K562 (cell line): Measurements from ENCODE around the gene DGKB. TPM values are rescaled to one million over a fixed set of nuclear protein-coding genes. Genes with fewer than 3 reads are reported as not detected.

ENCODE experiments used
- ATAC-seq: fragments of 200-7000 bp; cut with Tn5 transposase; 3 replicates; pipeline ENCODE4 v1.9.1; 2020; ENCODE audit warnings: moderate library complexity
- BruUV-seq: library from RNA; stranded (reverse); fragments of 400-500 nt; replicated peaks from 2 replicates; lab custom pipeline; 2021; lab: Mats Ljungman, UMichigan
- CTCF ChIA-PET: fragments of 300-600 bp; formaldehyde crosslinking; extraction: SDS; loops from one replicate; lab custom pipeline; 2021; ENCODE audit warnings: low intra/inter-chr PET ratio; lab: Yijun Ruan, JAX
- POLR2A ChIA-PET: fragments of 300-600, 350-650 bp; sonication (Branson Sonifier 250); formaldehyde crosslinking; extraction: SDS; loops from one replicate; lab custom pipeline; 2021; ENCODE audit warnings: antibody characterized with exemption, inconsistent platforms; lab: Yijun Ruan, JAX
- DNase-seq, 4 experiments: peaks; one replicate each; pipeline versions ENCODE4 v3.0.0 to v3.0.0-alpha.2; 2011 to 2018; ENCODE audit warnings: low spot score in 3 of 4, mixed read lengths in 3 of 4; ENCODE audit errors: extremely low read depth in 1 of 4
- FAIRE-seq: peaks from 2 replicates; lab custom pipeline; 2011; peaks lifted over from hg19 to GRCh38; lab: Jason Lieb, UNC
- H2AFZ ChIP-seq: 2 replicates; pipeline ENCODE4 v1.6.0; 2011; ENCODE audit warnings: low read depth, low read length, control low read depth, inconsistent platforms
- H3K27ac ChIP-seq: fragments of 200-600 bp; 3 replicates; pipeline ENCODE4 v1.8.0; 2011; ENCODE audit warnings: low read depth, mild to moderate bottlenecking, control low read depth, inconsistent platforms, low read length, moderate library complexity, mixed read lengths; ENCODE audit errors: extremely low read depth
- H3K27me3 ChIP-seq, 2 experiments: fragments of 300-600 bp in 1 of 2; 2 replicates in 1 of 2; 3 replicates in 1 of 2; pipeline versions ENCODE4 v1.6.0 to v1.8.0; 2011; ENCODE audit warnings: inconsistent platforms in 2 of 2, low read length in 2 of 2, mild to moderate bottlenecking in 1 of 2, mixed read lengths in 1 of 2, moderate library complexity in 1 of 2; ENCODE audit not compliant: control insufficient read depth in 2 of 2, insufficient read depth in 2 of 2
- H3K36me3 ChIP-seq: fragments of 300-600 bp; 3 replicates; pipeline ENCODE4 v1.8.0; 2011; ENCODE audit warnings: mild to moderate bottlenecking, low read length, inconsistent platforms; ENCODE audit not compliant: control insufficient read depth, insufficient read depth
- H3K4me1 ChIP-seq, 2 experiments: fragments of 200-600 bp in 1 of 2; replicated peaks in 1 of 2; 2 replicates in 1 of 2; 3 replicates in 1 of 2; pipeline versions ENCODE4 v1.5.1 to v1.8.0; 2011; ENCODE audit warnings: inconsistent platforms in 2 of 2, low read length in 2 of 2, mild to moderate bottlenecking in 1 of 2, mixed read lengths in 1 of 2, moderate library complexity in 1 of 2; ENCODE audit not compliant: control insufficient read depth in 2 of 2, insufficient read depth in 2 of 2
- H3K4me2 ChIP-seq: 2 replicates; pipeline ENCODE4 v1.6.1; 2011; ENCODE audit warnings: low read length, control low read depth, inconsistent platforms, mixed read lengths; ENCODE audit not compliant: insufficient read depth
- H3K4me3 ChIP-seq: fragments of 200-600 bp; sonication (generic), shearing (Covaris generic); 2 replicates; pipeline ENCODE4 v1.5.1; 2016; ENCODE audit warnings: control low read depth, inconsistent platforms
- H3K79me2 ChIP-seq: fragments of 200-600 bp; 3 replicates; pipeline ENCODE4 v1.8.0; 2011; ENCODE audit warnings: low read length, inconsistent platforms; ENCODE audit not compliant: control insufficient read depth, insufficient read depth
- H3K9ac ChIP-seq, 2 experiments: 2 replicates each; pipeline versions ENCODE4 v1.6.0 to v1.6.1; 2011; ENCODE audit warnings: low read depth in 2 of 2, low read length in 2 of 2, control low read depth in 1 of 2, inconsistent platforms in 1 of 2, mild to moderate bottlenecking in 1 of 2, mixed read lengths in 1 of 2; ENCODE audit not compliant: insufficient read depth in 1 of 2
- H3K9me1 ChIP-seq: one replicate; pipeline ENCODE4 v1.6.0; 2011; ENCODE audit warnings: inconsistent platforms, mild to moderate bottlenecking, low read length, moderate library complexity; ENCODE audit not compliant: control insufficient read depth, insufficient read depth
- H3K9me3 ChIP-seq: replicated peaks from 2 replicates; pipeline ENCODE4 v1.5.1; 2011; ENCODE audit warnings: low read depth, low read length, inconsistent platforms; ENCODE audit not compliant: control insufficient read depth, insufficient read depth
- H4K20me1 ChIP-seq: replicated peaks from 2 replicates; pipeline ENCODE4 v1.6.1; 2011; ENCODE audit warnings: low read length, inconsistent platforms, mixed read lengths; ENCODE audit not compliant: control insufficient read depth, insufficient read depth
- E2F3 ChIP-seq: fragments of 250-450 bp; sonication (Bioruptor Pico); IDR thresholded peaks from 2 replicates; pipeline ENCODE4 v1.4.0; 2020; ENCODE audit warnings: mild to moderate bottlenecking
- FUS ChIP-seq: fragments of 200-400 bp; formaldehyde crosslinking; optimal IDR thresholded peaks from 2 replicates; pipeline ENCODE3; 2017; ENCODE audit warnings: low read depth, low read length
- PHTF2 ChIP-seq: fragments of 250-450 bp; sonication (Bioruptor Pico); IDR thresholded peaks from 2 replicates; pipeline ENCODE4 v1.5.0; 2021; ENCODE audit warnings: mild to moderate bottlenecking
- POLR2B ChIP-seq: fragments of 450-650 bp; IDR thresholded peaks from 2 replicates; pipeline ENCODE4 v1.6.1; 2018; ENCODE audit warnings: low read depth; ENCODE audit not compliant: partially characterized antibody
- SIRT6 ChIP-seq: IDR thresholded peaks from one replicate; pipeline ENCODE4 v1.6.1; 2012; ENCODE audit warnings: low read depth, mild to moderate bottlenecking, control low read depth, inconsistent platforms, low read length, moderate library complexity
- SNIP1 ChIP-seq: fragments of 450-650 bp; IDR thresholded peaks from 2 replicates; pipeline ENCODE4 v1.7.1; 2017; ENCODE audit warnings: low read depth, mild to moderate bottlenecking
- SOX6 ChIP-seq: fragments of 450-650 bp; IDR thresholded peaks from 2 replicates; pipeline ENCODE4 v1.6.1; 2014; ENCODE audit warnings: mild to moderate bottlenecking
- SRSF7 ChIP-seq: fragments of 200-400 bp; formaldehyde crosslinking; optimal IDR thresholded peaks from 2 replicates; pipeline ENCODE3; 2017; ENCODE audit warnings: mild to moderate bottlenecking, low read depth, low read length
- ZNF384 ChIP-seq: IDR thresholded peaks from 2 replicates; pipeline ENCODE4 v1.6.1; 2012; ENCODE audit warnings: low read depth, low read length, improper control_type of control experiment
- WGBS: fragments of 100-300 bp; shearing (Covaris generic); methylation state at CpG from one replicate; pipeline ENCODE4 v1.1.6; 2016; ENCODE audit warnings: low coverage, mixed read lengths; ENCODE audit not compliant: insufficient coverage; ENCODE audit errors: missing lambda C conversion rate; 5-methylcytosine and 5-hydroxymethylcytosine counted together
- in situ Hi-C: fragments of 300-500 bp; cut with MboI; formaldehyde crosslinking; loops from 4 replicates; pipeline ENCODE4 v1.15.0; 2018; ENCODE audit warnings: inconsistent platforms, mixed read lengths
- intact Hi-C: fragments of 100-400 bp; cut with micrococcal nuclease; formaldehyde crosslinking; loops from 2 replicates; pipeline ENCODE4 v1.14.2; 2022
- polyA plus RNA-seq, 8 experiments: library from polyadenylated mRNA; depleted of rRNA in 4 of 8; stranded (reverse) in 5 of 8; unstranded in 3 of 8; fragments of >200 nt; fragmentation: Nextera tagmentation in 2 of 8; fragmentation: Illumina TruSeq in 1 of 8; extraction: Ambion mirVana in 2 of 8; extraction: Trizol in 1 of 8; gene quantifications; 2 replicates each; pipeline versions ENCODE4 v1.2.1 to v1.2.3, GENCODE V29; 2011 to 2014; ENCODE audit warnings: inconsistent platforms in 1 of 8, missing spikeins in 1 of 8
- total RNA-seq, 7 experiments: library from RNA; depleted of rRNA in 6 of 7; stranded (reverse); fragments of >200 nt in 6 of 7; fragmentation: Illumina TruSeq in 2 of 7; extraction: Trizol in 2 of 7; gene quantifications; 2 replicates each; pipeline versions ENCODE4 v1.2.1 to v1.2.3, GENCODE V29; 2011 to 2021; ENCODE audit warnings: low replicate concordance in 1 of 7
- TF ChIP-seq, protein P1 (sequence below): fragments of 250-450 bp; sonication (Bioruptor Pico); IDR thresholded peaks from 2 replicates; pipeline ENCODE4 v1.6.1; 2021; ENCODE audit warnings: mild to moderate bottlenecking
- TF ChIP-seq, protein P2 (sequence below): fragments of 200-600 bp; sonication (generic); IDR thresholded peaks from one replicate; pipeline ENCODE4 v1.6.1; 2012; ENCODE audit warnings: mild to moderate bottlenecking, low read depth, low read length, inconsistent platforms
- TF ChIP-seq, protein P3 (sequence below), 2 experiments: fragments of 450-650 bp; IDR thresholded peaks; 2 replicates each; pipeline ENCODE4 v1.6.1; 2016

The DGKB gene
- total and polyA plus RNA-seq, 9 of the 15 experiments (the other 6 are each of a cell fraction or from before 2014, with no cell fraction given) = 0.01 TPM; not detected in 8

DNA sequence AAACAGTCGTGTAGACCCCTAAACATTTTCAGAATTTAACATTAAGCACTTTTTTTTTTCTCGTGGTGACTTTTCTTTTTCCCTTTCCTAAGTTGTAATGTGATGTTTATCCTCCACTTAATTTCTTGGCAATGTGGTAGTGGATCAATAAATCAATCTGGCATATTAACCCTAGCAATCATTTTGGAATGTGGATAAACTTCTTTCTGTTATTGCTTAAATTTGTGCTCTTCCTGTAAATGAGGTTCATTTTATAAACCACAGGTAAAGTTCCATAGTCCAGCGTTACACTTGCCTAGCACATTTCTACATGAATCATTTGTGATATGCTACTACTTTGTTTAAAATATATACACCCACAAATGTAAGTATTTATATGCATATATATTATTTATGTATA is 665.7 kb downstream of the DGKB start:
- DNase-seq = no peak
- no peak overlapping the region for H3K27ac ChIP-seq
- no peaks in the 10 kb centered on the region for H4K20me1 ChIP-seq
- CTCF ChIA-PET = no interaction called here
- WGBS = 6% methylated on average over 3 of the region's 3 CpGs
- no peak overlapping the region for H3K4me2 ChIP-seq
- in situ Hi-C loops (no loop called here), intact Hi-C loops (no loop called here)
- no TSS peak for BruUV-seq
- no peak overlapping the region for H2AFZ ChIP-seq
- no peak for ATAC-seq
- H3K4me1 ChIP-seq = no peaks in the 10 kb centered on the region
- H3K4me3 ChIP-seq = no peak overlapping the region
- H3K79me2 ChIP-seq = no peaks in the 10 kb centered on the region
- H3K9me1 ChIP-seq = no peaks in the 10 kb centered on the region
- no peak for FAIRE-seq
- no peaks in the 10 kb centered on the region for H3K36me3 ChIP-seq
- no peak overlapping the region for H3K9ac ChIP-seq
- H3K9me3 ChIP-seq = no peaks in the 10 kb centered on the region
- no peaks in the 10 kb centered on the region for H3K27me3 ChIP-seq
- POLR2A ChIA-PET = no interaction called here
- TF ChIP-seq SIRT6 (no peak), ZNF384 (no peak), SNIP1 (no peak), SRSF7 (no peak), PHTF2 (no peak), E2F3 (CRISPR knock-in tag) (no peak), SOX6 (no peak), FUS (no peak), POLR2B (no peak)
- TF ChIP-seq, protein P1, sequence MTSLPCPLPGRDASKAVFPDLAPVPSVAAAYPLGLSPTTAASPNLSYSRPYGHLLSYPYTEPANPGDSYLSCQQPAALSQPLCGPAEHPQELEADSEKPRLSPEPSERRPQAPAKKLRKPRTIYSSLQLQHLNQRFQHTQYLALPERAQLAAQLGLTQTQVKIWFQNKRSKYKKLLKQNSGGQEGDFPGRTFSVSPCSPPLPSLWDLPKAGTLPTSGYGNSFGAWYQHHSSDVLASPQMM (CRISPR knock-in tag) = no peak
- TF ChIP-seq, protein P2, sequence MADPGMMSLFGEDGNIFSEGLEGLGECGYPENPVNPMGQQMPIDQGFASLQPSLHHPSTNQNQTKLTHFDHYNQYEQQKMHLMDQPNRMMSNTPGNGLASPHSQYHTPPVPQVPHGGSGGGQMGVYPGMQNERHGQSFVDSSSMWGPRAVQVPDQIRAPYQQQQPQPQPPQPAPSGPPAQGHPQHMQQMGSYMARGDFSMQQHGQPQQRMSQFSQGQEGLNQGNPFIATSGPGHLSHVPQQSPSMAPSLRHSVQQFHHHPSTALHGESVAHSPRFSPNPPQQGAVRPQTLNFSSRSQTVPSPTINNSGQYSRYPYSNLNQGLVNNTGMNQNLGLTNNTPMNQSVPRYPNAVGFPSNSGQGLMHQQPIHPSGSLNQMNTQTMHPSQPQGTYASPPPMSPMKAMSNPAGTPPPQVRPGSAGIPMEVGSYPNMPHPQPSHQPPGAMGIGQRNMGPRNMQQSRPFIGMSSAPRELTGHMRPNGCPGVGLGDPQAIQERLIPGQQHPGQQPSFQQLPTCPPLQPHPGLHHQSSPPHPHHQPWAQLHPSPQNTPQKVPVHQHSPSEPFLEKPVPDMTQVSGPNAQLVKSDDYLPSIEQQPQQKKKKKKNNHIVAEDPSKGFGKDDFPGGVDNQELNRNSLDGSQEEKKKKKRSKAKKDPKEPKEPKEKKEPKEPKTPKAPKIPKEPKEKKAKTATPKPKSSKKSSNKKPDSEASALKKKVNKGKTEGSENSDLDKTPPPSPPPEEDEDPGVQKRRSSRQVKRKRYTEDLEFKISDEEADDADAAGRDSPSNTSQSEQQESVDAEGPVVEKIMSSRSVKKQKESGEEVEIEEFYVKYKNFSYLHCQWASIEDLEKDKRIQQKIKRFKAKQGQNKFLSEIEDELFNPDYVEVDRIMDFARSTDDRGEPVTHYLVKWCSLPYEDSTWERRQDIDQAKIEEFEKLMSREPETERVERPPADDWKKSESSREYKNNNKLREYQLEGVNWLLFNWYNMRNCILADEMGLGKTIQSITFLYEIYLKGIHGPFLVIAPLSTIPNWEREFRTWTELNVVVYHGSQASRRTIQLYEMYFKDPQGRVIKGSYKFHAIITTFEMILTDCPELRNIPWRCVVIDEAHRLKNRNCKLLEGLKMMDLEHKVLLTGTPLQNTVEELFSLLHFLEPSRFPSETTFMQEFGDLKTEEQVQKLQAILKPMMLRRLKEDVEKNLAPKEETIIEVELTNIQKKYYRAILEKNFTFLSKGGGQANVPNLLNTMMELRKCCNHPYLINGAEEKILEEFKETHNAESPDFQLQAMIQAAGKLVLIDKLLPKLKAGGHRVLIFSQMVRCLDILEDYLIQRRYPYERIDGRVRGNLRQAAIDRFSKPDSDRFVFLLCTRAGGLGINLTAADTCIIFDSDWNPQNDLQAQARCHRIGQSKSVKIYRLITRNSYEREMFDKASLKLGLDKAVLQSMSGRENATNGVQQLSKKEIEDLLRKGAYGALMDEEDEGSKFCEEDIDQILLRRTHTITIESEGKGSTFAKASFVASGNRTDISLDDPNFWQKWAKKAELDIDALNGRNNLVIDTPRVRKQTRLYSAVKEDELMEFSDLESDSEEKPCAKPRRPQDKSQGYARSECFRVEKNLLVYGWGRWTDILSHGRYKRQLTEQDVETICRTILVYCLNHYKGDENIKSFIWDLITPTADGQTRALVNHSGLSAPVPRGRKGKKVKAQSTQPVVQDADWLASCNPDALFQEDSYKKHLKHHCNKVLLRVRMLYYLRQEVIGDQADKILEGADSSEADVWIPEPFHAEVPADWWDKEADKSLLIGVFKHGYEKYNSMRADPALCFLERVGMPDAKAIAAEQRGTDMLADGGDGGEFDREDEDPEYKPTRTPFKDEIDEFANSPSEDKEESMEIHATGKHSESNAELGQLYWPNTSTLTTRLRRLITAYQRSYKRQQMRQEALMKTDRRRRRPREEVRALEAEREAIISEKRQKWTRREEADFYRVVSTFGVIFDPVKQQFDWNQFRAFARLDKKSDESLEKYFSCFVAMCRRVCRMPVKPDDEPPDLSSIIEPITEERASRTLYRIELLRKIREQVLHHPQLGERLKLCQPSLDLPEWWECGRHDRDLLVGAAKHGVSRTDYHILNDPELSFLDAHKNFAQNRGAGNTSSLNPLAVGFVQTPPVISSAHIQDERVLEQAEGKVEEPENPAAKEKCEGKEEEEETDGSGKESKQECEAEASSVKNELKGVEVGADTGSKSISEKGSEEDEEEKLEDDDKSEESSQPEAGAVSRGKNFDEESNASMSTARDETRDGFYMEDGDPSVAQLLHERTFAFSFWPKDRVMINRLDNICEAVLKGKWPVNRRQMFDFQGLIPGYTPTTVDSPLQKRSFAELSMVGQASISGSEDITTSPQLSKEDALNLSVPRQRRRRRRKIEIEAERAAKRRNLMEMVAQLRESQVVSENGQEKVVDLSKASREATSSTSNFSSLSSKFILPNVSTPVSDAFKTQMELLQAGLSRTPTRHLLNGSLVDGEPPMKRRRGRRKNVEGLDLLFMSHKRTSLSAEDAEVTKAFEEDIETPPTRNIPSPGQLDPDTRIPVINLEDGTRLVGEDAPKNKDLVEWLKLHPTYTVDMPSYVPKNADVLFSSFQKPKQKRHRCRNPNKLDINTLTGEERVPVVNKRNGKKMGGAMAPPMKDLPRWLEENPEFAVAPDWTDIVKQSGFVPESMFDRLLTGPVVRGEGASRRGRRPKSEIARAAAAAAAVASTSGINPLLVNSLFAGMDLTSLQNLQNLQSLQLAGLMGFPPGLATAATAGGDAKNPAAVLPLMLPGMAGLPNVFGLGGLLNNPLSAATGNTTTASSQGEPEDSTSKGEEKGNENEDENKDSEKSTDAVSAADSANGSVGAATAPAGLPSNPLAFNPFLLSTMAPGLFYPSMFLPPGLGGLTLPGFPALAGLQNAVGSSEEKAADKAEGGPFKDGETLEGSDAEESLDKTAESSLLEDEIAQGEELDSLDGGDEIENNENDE = no peak
- TF ChIP-seq, protein P3, sequence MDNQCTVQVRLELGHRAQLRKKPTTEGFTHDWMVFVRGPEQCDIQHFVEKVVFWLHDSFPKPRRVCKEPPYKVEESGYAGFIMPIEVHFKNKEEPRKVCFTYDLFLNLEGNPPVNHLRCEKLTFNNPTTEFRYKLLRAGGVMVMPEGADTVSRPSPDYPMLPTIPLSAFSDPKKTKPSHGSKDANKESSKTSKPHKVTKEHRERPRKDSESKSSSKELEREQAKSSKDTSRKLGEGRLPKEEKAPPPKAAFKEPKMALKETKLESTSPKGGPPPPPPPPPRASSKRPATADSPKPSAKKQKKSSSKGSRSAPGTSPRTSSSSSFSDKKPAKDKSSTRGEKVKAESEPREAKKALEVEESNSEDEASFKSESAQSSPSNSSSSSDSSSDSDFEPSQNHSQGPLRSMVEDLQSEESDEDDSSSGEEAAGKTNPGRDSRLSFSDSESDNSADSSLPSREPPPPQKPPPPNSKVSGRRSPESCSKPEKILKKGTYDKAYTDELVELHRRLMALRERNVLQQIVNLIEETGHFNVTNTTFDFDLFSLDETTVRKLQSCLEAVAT (IDR thresholded peaks at IDR 0.05) = no peak
